Testis (tissue), 3 donors: Measurements from ENCODE around the gene PEX26. TPM values are rescaled to one million over a fixed set of nuclear protein-coding genes. Genes with fewer than 3 reads are reported as not detected.

Experiments
- DNase-seq: peaks from one replicate; pipeline ENCODE4 v3.0.0-alpha.2; 2019
- H3K27ac ChIP-seq, 2 donors: fragments of 200-600 bp; sonication (generic); one replicate each; pipeline ENCODE4 v1.5.1; 2019
- H3K27me3 ChIP-seq: fragments of 200-600 bp; sonication (generic); one replicate; pipeline ENCODE4 v1.5.1; 2019
- H3K36me3 ChIP-seq: fragments of 200-600 bp; sonication (generic); one replicate; pipeline ENCODE4 v1.5.1; 2017; ENCODE audit warnings: low read depth; ENCODE audit errors: missing control alignments
- H3K4me1 ChIP-seq: fragments of 200-600 bp; sonication (generic); one replicate; pipeline ENCODE4 v1.5.1; 2019
- H3K4me3 ChIP-seq, 2 donors: fragments of 200-600 bp; sonication (generic); one replicate each; pipeline ENCODE4 v1.5.1; 2017 to 2019
- H3K9me3 ChIP-seq: fragments of 200-600 bp; sonication (generic); one replicate; pipeline ENCODE4 v1.5.1; 2017
- POLR2A ChIP-seq: fragments of 450-650 bp; IDR thresholded peaks from one replicate; pipeline ENCODE4 v1.6.1; 2017; ENCODE audit warnings: antibody characterized with exemption, mild to moderate bottlenecking, moderate library complexity
- WGBS, 2 donors: methylation state at CpG; one replicate each; pipeline ENCODE4 v1.1.5; 2018; 5-methylcytosine and 5-hydroxymethylcytosine counted together
- intact Hi-C: fragments of 100-400 bp; cut with DNase I; formaldehyde crosslinking; loops from one replicate; pipeline ENCODE4 v1.15.1; 2023; ENCODE audit warnings: low total_unique reads
- polyA plus RNA-seq: library from polyadenylated mRNA; stranded (reverse); fragments of 350-450 nt; fragmentation: Illumina TruSeq; extraction: RNeasy Lipid Tissue Mini Kit (QIAGEN cat#74804); gene quantifications from one replicate; pipeline ENCODE4 v1.2.3, GENCODE V29; 2014; ENCODE audit warnings: low read depth, low replicate concordance; ENCODE audit not compliant: insufficient read depth
- total RNA-seq, 2 donors: library from RNA; depleted of rRNA; stranded (reverse); fragments of >200 nt; gene quantifications; one replicate each; pipeline ENCODE4 v1.2.3, GENCODE V29; 2016
- TF ChIP-seq, protein P1 (sequence below), 3 experiments: fragments of 450-650 bp in 2 of 3; fragments of 200-600 bp in 1 of 3; sonication (generic) in 1 of 3; IDR thresholded peaks; one replicate each; pipeline ENCODE4 v1.5.1; 2016 to 2019; ENCODE audit warnings: antibody characterized with exemption in 3 of 3, mild to moderate bottlenecking in 2 of 3, moderate library complexity in 1 of 3

Gene PEX26
- total and polyA plus RNA-seq, 3 donors from 2014 or later = 16.8 to 33.4 (median 29.1) TPM

- H3K27ac ChIP-seq = peak overlapping the region; percentile 81 to 88
- H3K36me3 ChIP-seq = no peaks in the 10 kb centered on the region
- peak; percentile 81 for DNase-seq
- H3K9me3 ChIP-seq = no peaks in the 10 kb centered on the region
- intact Hi-C loops = no loop called here
- no peak for TF ChIP-seq POLR2A
- TF ChIP-seq, protein P1, sequence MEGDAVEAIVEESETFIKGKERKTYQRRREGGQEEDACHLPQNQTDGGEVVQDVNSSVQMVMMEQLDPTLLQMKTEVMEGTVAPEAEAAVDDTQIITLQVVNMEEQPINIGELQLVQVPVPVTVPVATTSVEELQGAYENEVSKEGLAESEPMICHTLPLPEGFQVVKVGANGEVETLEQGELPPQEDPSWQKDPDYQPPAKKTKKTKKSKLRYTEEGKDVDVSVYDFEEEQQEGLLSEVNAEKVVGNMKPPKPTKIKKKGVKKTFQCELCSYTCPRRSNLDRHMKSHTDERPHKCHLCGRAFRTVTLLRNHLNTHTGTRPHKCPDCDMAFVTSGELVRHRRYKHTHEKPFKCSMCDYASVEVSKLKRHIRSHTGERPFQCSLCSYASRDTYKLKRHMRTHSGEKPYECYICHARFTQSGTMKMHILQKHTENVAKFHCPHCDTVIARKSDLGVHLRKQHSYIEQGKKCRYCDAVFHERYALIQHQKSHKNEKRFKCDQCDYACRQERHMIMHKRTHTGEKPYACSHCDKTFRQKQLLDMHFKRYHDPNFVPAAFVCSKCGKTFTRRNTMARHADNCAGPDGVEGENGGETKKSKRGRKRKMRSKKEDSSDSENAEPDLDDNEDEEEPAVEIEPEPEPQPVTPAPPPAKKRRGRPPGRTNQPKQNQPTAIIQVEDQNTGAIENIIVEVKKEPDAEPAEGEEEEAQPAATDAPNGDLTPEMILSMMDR (IDR thresholded peaks at IDR 0.05) = no peak
- H3K27me3 ChIP-seq = no peaks in the 10 kb centered on the region
- 16 to 32% methylated on average over 22 of the region's 22 CpGs for WGBS, 2 donors
- H3K4me1 ChIP-seq = peaks cover 12% of the 10 kb centered on the region
- peak overlapping the region; percentile 2 to 15 for H3K4me3 ChIP-seq
Measured at GRCh38 chr22:18091916-18092526, 14.2 kb downstream of the PEX26 start.

GRCh38 chr22:18093661-18094060 lies 15.9 kb downstream of the PEX26 start:
- Histone ChIP-seq H3K4me1 (peaks cover 12% of the 10 kb centered on the region), H3K27me3 (no peaks in the 10 kb centered on the region), H3K4me3 (no peak overlapping the region), H3K36me3 (no peaks in the 10 kb centered on the region), H3K27ac (no peak overlapping the region), H3K9me3 (no peaks in the 10 kb centered on the region)
- 82 to 87% methylated on average over 6 of the region's 6 CpGs for WGBS, 2 donors
- DNase-seq = no peak
- intact Hi-C loops = no loop called here
- TF ChIP-seq, protein P1 (IDR thresholded peaks at IDR 0.05) = no peak
- no peak for TF ChIP-seq POLR2A

GRCh38 chr22:18095101-18095805 lies 17.5 kb downstream of the PEX26 start:
- intact Hi-C loops = no loop called here
- Histone ChIP-seq H3K27me3 (no peaks in the 10 kb centered on the region), H3K36me3 (no peaks in the 10 kb centered on the region), H3K4me1 (peaks cover 5% of the 10 kb centered on the region), H3K9me3 (no peaks in the 10 kb centered on the region), H3K27ac (no peak overlapping the region), H3K4me3 (no peak overlapping the region)
- 89 to 94% methylated on average over 8 of the region's 8 CpGs for WGBS, 2 donors
- TF ChIP-seq, protein P1 (IDR thresholded peaks at IDR 0.05) = no peak
- TF ChIP-seq POLR2A = no peak
- no peak for DNase-seq

DNA sequence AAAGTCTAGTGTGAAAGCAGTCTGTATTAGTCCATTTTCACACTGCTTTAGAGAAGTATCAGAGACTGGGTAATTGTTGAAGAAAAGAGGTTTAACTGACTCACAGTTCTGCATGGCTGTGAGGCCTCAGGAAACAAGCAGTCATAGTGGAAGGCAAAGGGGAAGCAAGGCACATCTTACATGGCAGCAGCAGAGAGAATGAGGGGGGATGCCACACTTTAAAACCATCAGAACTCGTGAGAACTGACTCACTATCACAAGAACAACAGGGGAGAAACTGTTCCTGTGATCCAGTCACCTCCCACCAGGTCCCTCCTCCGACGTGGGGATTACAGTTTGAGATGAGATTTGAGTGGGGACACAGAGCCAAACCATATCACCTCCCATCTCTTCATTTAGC lies 19.0 kb downstream of the PEX26 start:
- H3K4me3 ChIP-seq = no peak overlapping the region
- peaks cover 5% of the 10 kb centered on the region for H3K4me1 ChIP-seq
- TF ChIP-seq, protein P1 (IDR thresholded peaks at IDR 0.05) = no peak
- no peak for TF ChIP-seq POLR2A
- no peaks in the 10 kb centered on the region for H3K27me3 ChIP-seq
- H3K9me3 ChIP-seq = no peaks in the 10 kb centered on the region
- intact Hi-C loops = no loop called here
- no peak overlapping the region for H3K27ac ChIP-seq
- DNase-seq = no peak
- H3K36me3 ChIP-seq = no peaks in the 10 kb centered on the region
- WGBS, 2 donors = 55 to 67% methylated on average over 3 of the region's 3 CpGs
